ENCODE results near the gene FAM216A. TPM values are rescaled to one million over a fixed set of nuclear protein-coding genes. Genes with fewer than 3 reads are reported as not detected.

Gene FAM216A
- total and polyA plus RNA-seq, 9 of the 15 experiments (the other 6 are each of a cell fraction or from before 2014, with no cell fraction given) = 17.2 to 96.9 (median 48.5) TPM

DNA sequence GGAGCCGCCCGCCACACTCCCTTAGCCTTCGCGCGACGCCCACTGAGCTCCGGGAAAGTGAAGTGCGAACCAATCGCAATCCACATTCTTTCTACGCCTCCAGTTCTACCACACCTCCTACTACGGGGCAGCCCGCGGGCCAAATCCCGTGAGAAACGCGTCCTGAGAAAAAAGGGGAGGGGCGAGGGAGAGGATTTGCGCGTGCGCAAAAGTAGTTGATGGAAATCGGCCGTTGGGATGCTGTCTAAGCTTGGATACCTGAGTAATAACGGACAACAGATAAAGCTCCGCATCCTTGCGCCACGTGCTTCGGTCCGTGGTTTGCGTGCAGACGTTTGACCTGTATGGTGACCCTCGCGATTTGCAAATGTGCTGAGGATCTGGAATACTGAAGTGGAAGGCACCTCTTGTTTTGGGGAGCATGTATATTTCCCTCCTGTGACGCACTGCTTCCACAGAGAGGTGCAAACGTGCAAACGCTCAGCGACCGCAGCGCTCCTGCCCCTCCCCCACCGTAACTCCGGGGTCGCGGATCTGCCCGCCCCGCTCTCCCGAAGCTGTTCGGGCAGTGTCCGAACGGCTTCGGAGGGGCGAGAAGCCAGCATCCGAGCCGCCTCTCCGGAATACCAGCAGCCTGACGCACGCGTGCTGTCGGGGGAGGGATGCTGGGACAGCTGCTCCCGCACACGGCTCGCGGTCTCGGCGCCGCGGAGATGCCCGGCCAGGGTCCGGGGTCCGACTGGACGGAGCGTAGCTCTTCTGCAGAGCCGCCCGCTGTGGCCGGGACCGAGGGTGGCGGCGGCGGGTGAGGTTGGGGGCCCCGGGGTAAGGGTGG, at the start of gene FAM216A, which contains the start of gene GPN3 (continued):
- TF ChIP-seq, protein P1, sequence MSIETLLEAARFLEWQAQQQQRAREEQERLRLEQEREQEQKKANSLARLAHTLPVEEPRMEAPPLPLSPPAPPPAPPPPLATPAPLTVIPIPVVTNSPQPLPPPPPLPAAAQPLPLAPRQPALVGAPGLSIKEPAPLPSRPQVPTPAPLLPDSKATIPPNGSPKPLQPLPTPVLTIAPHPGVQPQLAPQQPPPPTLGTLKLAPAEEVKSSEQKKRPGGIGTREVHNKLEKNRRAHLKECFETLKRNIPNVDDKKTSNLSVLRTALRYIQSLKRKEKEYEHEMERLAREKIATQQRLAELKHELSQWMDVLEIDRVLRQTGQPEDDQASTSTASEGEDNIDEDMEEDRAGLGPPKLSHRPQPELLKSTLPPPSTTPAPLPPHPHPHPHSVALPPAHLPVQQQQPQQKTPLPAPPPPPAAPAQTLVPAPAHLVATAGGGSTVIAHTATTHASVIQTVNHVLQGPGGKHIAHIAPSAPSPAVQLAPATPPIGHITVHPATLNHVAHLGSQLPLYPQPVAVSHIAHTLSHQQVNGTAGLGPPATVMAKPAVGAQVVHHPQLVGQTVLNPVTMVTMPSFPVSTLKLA (conservative IDR thresholded peaks at IDR 0.05) = peak; percentile 89 to 92
- TF ChIP-seq HMGXB4 (CRISPR knock-in tag; IDR thresholded peaks at IDR 0.05) (peak; percentile 68), PHF20 (IDR thresholded peaks at IDR 0.05; ENCODE audit: partially characterized antibody) (peak; percentile 24), MCM3 (IDR thresholded peaks at IDR 0.05) (no peak), FOS (IDR thresholded peaks at IDR 0.05; ENCODE audit: extremely low read depth, insufficient read length) (peak; percentile 19), CHD1 (IDR thresholded peaks at IDR 0.05; ENCODE audit: low read length) (no peak), RBBP5 (IDR thresholded peaks at IDR 0.05; ENCODE audit: borderline replicate concordance, insufficient read depth, low read length, poor library complexity, severe bottlenecking) (peak; percentile 83), FOXP4 (CRISPR knock-in tag; IDR thresholded peaks at IDR 0.05; ENCODE audit: borderline replicate concordance) (peak; percentile 84; the same call in 1 of the 2 replicates), NUFIP1 (IDR thresholded peaks at IDR 0.05; ENCODE audit: partially characterized antibody) (no peak)
- TF ChIP-seq, protein P2, sequence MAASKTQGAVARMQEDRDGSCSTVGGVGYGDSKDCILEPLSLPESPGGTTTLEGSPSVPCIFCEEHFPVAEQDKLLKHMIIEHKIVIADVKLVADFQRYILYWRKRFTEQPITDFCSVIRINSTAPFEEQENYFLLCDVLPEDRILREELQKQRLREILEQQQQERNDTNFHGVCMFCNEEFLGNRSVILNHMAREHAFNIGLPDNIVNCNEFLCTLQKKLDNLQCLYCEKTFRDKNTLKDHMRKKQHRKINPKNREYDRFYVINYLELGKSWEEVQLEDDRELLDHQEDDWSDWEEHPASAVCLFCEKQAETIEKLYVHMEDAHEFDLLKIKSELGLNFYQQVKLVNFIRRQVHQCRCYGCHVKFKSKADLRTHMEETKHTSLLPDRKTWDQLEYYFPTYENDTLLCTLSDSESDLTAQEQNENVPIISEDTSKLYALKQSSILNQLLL (CRISPR knock-in tag; IDR thresholded peaks at IDR 0.05; ENCODE audit: borderline replicate concordance) = no peak

Data from K562 (cell line).